Panc1 (cell line): ENCODE data around the gene TMTC3. TPM values are rescaled to one million over a fixed set of nuclear protein-coding genes. Genes with fewer than 3 reads are reported as not detected.

Experiments used
- ATAC-seq: fragments of 200-7000 bp; cut with Tn5 transposase; 2 replicates; pipeline ENCODE4 v1.9.1; 2020; ENCODE audit warnings: mild to moderate bottlenecking, moderate library complexity
- BruUV-seq: library from RNA; stranded (reverse); fragments of 400-500 nt; replicated peaks from 2 replicates; lab custom pipeline; 2021; lab: Mats Ljungman, UMichigan
- CTCF ChIA-PET: fragments of 300-600 bp; sonication (Branson Sonifier 250); formaldehyde crosslinking; loops from one replicate; lab custom pipeline; 2022; ENCODE audit warnings: antibody characterized with exemption; lab: Charles Lee
- POLR2A ChIA-PET: fragments of 300-600 bp; sonication (Branson Sonifier 250); formaldehyde crosslinking; loops from one replicate; lab custom pipeline; 2022; ENCODE audit warnings: antibody characterized with exemption; lab: Charles Lee
- DNase-seq: peaks from one replicate; pipeline ENCODE4 v3.0.0-alpha.2; 2010; ENCODE audit warnings: low read depth, low spot score
- H3K27ac ChIP-seq: 2 replicates; pipeline ENCODE4 v1.5.1; 2011; ENCODE audit warnings: mild to moderate bottlenecking, low read length, inconsistent platforms
- H3K27me3 ChIP-seq: fragments of 200-500 bp; sonication (Bioruptor generic); 2 replicates; pipeline ENCODE4 v1.6.0; 2014; ENCODE audit warnings: low read length, inconsistent platforms; ENCODE audit not compliant: control insufficient read depth, insufficient read depth
- H3K36me3 ChIP-seq: fragments of 200-500 bp; sonication (Bioruptor generic); 2 replicates; pipeline ENCODE4 v1.5.1; 2014; ENCODE audit warnings: inconsistent platforms, mild to moderate bottlenecking, low read length, moderate library complexity; ENCODE audit not compliant: control insufficient read depth, insufficient read depth
- H3K4me1 ChIP-seq: 2 replicates; pipeline ENCODE4 v1.5.1; 2011; ENCODE audit warnings: inconsistent platforms, mild to moderate bottlenecking, low read length, moderate library complexity; ENCODE audit not compliant: control insufficient read depth, insufficient read depth
- H3K4me3 ChIP-seq, 2 experiments: 2 replicates each; pipeline ENCODE4 v1.5.1; 2011 to 2012; ENCODE audit warnings: low read depth in 2 of 2, low read length in 2 of 2, mild to moderate bottlenecking in 2 of 2, inconsistent platforms in 1 of 2, moderate library complexity in 1 of 2
- H3K9me3 ChIP-seq: fragments of 200-500 bp; sonication (Bioruptor generic); 2 replicates; pipeline ENCODE4 v1.5.1; 2014; ENCODE audit warnings: low read depth, mild to moderate bottlenecking, inconsistent platforms, low read length, moderate library complexity; ENCODE audit not compliant: control insufficient read depth, insufficient read depth
- POLR2AphosphoS5 ChIP-seq: IDR thresholded peaks from 2 replicates; pipeline ENCODE4 v1.6.1; 2012; ENCODE audit warnings: mild to moderate bottlenecking, low read depth, low read length, moderate library complexity
- SIN3A ChIP-seq: IDR thresholded peaks from 2 replicates; pipeline ENCODE4 v1.6.1; 2012; ENCODE audit warnings: low read depth, mild to moderate bottlenecking, low read length, moderate library complexity, borderline replicate concordance; ENCODE audit not compliant: insufficient read depth
- TCF7L2 ChIP-seq: IDR thresholded peaks from 2 replicates; pipeline ENCODE4 v1.6.1; 2011; ENCODE audit warnings: mild to moderate bottlenecking, low read depth, low read length, inconsistent platforms
- in situ Hi-C: cut with HindIII; loops from 2 replicates; pipeline ENCODE4 v1.10.0; 2016; ENCODE audit warnings: low sequenced_read_pairs, low pct_unique_long_range_greater_than_20kb
- intact Hi-C: fragments of 100-400 bp; cut with micrococcal nuclease; formaldehyde crosslinking; loops from one replicate; pipeline ENCODE4 v1.10.0; 2022; ENCODE audit not compliant: unreplicated experiment
- total RNA-seq: library from RNA; stranded (reverse); gene quantifications from one replicate; pipeline ENCODE4 v1.2.1, GENCODE V29; 2021; ENCODE audit not compliant: unreplicated experiment
- TF ChIP-seq, protein P1 (sequence below), 2 experiments: IDR thresholded peaks; 2 replicates each; pipeline ENCODE4 v1.6.1; 2011 to 2012; ENCODE audit warnings: low read depth in 2 of 2, control low read depth in 1 of 2, low read length in 1 of 2, mild to moderate bottlenecking in 1 of 2, moderate library complexity in 1 of 2; ENCODE audit not compliant: insufficient read depth in 1 of 2
- TF ChIP-seq, protein P2 (sequence below): fragments of 450-650 bp; IDR thresholded peaks from 2 replicates; pipeline ENCODE4 v1.5.1; 2017; ENCODE audit warnings: mild to moderate bottlenecking

TMTC3 gene
- total RNA-seq, 1 experiment from 2014 or later = 21.6 TPM

- no peak for TF ChIP-seq POLR2AphosphoS5
- no peak overlapping the region for H3K27ac ChIP-seq
- intact Hi-C loops (no loop called here), in situ Hi-C loops (no loop called here)
- DNase-seq (no peak), ATAC-seq (no peak)
- ChIA-PET POLR2A (no interaction called here), CTCF (no interaction called here)
- H3K36me3 ChIP-seq = no peaks in the 10 kb centered on the region
- H3K9me3 ChIP-seq = no peaks in the 10 kb centered on the region
- H3K4me1 ChIP-seq = no peaks in the 10 kb centered on the region
- H3K4me3 ChIP-seq = no peak overlapping the region
- no TSS peak for BruUV-seq
- no peaks in the 10 kb centered on the region for H3K27me3 ChIP-seq
Measured at GRCh38 chr12:88230271-88230670, 88.2 kb downstream of the TMTC3 start.

DNA sequence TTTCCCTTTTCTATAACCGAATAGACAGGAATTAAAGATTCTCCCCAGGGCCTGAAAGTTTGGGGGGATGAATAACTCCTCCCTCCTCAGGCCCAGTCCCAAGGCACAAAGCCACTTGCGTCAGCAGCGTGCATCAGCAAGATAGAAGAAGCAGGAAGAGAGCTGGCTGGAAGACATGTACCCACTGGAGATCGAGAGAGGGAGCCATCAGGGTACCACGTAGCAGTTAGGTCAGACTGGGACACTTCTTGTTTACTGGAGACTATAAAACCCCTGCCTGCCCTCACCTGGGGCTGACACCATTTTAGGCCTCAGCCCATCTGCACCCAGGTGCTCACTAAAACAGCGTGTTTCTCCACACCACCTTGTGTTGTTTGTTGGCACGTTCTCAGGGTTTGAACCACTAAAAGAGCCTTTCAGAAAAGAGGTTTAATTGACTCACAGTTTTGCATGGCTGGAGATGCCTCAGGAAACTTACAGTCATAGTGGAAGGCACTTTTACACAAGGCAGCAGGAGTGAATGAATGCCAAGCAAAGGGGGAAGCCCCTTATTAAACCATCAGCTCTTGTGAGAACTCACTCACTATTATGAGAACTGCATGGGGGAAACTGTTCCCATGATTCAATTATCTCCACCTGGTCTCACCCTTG lies 93.2 kb downstream of the TMTC3 start:
- no TSS peak for BruUV-seq
- no peak overlapping the region for H3K27ac ChIP-seq
- no peak for ATAC-seq
- no peaks in the 10 kb centered on the region for H3K36me3 ChIP-seq
- TF ChIP-seq POLR2AphosphoS5 = no peak
- TF ChIP-seq TCF7L2 = no peak
- no peak for TF ChIP-seq SIN3A
- TF ChIP-seq, protein P1, sequence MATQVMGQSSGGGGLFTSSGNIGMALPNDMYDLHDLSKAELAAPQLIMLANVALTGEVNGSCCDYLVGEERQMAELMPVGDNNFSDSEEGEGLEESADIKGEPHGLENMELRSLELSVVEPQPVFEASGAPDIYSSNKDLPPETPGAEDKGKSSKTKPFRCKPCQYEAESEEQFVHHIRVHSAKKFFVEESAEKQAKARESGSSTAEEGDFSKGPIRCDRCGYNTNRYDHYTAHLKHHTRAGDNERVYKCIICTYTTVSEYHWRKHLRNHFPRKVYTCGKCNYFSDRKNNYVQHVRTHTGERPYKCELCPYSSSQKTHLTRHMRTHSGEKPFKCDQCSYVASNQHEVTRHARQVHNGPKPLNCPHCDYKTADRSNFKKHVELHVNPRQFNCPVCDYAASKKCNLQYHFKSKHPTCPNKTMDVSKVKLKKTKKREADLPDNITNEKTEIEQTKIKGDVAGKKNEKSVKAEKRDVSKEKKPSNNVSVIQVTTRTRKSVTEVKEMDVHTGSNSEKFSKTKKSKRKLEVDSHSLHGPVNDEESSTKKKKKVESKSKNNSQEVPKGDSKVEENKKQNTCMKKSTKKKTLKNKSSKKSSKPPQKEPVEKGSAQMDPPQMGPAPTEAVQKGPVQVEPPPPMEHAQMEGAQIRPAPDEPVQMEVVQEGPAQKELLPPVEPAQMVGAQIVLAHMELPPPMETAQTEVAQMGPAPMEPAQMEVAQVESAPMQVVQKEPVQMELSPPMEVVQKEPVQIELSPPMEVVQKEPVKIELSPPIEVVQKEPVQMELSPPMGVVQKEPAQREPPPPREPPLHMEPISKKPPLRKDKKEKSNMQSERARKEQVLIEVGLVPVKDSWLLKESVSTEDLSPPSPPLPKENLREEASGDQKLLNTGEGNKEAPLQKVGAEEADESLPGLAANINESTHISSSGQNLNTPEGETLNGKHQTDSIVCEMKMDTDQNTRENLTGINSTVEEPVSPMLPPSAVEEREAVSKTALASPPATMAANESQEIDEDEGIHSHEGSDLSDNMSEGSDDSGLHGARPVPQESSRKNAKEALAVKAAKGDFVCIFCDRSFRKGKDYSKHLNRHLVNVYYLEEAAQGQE (IDR thresholded peaks at IDR 0.05; ENCODE audit: insufficient read depth in 1 of 2, low read depth in 2 of 2, low read length in 1 of 2) = no peak
- TF ChIP-seq, protein P2, sequence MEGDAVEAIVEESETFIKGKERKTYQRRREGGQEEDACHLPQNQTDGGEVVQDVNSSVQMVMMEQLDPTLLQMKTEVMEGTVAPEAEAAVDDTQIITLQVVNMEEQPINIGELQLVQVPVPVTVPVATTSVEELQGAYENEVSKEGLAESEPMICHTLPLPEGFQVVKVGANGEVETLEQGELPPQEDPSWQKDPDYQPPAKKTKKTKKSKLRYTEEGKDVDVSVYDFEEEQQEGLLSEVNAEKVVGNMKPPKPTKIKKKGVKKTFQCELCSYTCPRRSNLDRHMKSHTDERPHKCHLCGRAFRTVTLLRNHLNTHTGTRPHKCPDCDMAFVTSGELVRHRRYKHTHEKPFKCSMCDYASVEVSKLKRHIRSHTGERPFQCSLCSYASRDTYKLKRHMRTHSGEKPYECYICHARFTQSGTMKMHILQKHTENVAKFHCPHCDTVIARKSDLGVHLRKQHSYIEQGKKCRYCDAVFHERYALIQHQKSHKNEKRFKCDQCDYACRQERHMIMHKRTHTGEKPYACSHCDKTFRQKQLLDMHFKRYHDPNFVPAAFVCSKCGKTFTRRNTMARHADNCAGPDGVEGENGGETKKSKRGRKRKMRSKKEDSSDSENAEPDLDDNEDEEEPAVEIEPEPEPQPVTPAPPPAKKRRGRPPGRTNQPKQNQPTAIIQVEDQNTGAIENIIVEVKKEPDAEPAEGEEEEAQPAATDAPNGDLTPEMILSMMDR = no peak
- no peaks in the 10 kb centered on the region for H3K9me3 ChIP-seq
- DNase-seq = no peak
- no peaks in the 10 kb centered on the region for H3K27me3 ChIP-seq
- H3K4me1 ChIP-seq = no peaks in the 10 kb centered on the region
- POLR2A ChIA-PET = no interaction called here
- intact Hi-C loops = no loop called here
- no peak overlapping the region for H3K4me3 ChIP-seq
- in situ Hi-C loops = no loop called here
- CTCF ChIA-PET = no interaction called here

DNA sequence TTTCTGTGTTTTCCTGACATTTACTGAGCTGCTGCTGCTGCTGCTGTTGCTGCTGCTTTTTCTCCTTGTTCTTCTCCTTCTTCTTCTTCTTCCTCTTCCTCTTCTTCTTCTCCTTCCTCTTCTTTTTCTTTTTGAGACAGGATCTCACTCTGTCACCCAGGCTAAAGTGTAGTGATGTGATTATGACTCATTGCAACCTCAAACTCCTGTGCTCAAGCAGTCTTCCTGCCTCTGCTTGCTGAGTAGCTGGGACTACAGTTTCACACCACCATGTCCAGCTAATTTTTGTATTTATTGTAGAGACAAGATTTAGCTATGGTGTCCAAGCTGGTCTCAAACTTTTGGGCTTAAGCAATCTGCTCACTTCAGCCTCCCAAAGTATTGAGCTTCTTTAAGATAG lies 95.8 kb downstream of the TMTC3 start:
- BruUV-seq = no TSS peak
- no peak for DNase-seq
- no peak for ATAC-seq
- H3K4me1 ChIP-seq = no peaks in the 10 kb centered on the region
- H3K4me3 ChIP-seq = no peak overlapping the region
- POLR2A ChIA-PET = no interaction called here
- no peaks in the 10 kb centered on the region for H3K27me3 ChIP-seq
- H3K27ac ChIP-seq = no peak overlapping the region
- H3K36me3 ChIP-seq = no peaks in the 10 kb centered on the region
- no peaks in the 10 kb centered on the region for H3K9me3 ChIP-seq
- intact Hi-C loops = no loop called here
- CTCF ChIA-PET = no interaction called here
- in situ Hi-C loops = no loop called here
- TF ChIP-seq SIN3A = no peak
- TF ChIP-seq, protein P1 (IDR thresholded peaks at IDR 0.05; ENCODE audit: insufficient read depth in 1 of 2, low read depth in 2 of 2, low read length in 1 of 2) = no peak
- TF ChIP-seq, protein P2 = no peak
- no peak for TF ChIP-seq TCF7L2
- no peak for TF ChIP-seq POLR2AphosphoS5
